ENCODE results near the gene FRS2.
"Not testable (repeated sequence)": the region's sequence is repeated elsewhere in the genome, so short reads cannot be mapped to it uniquely, and the experiment has no call there.

Gene FRS2

DNA sequence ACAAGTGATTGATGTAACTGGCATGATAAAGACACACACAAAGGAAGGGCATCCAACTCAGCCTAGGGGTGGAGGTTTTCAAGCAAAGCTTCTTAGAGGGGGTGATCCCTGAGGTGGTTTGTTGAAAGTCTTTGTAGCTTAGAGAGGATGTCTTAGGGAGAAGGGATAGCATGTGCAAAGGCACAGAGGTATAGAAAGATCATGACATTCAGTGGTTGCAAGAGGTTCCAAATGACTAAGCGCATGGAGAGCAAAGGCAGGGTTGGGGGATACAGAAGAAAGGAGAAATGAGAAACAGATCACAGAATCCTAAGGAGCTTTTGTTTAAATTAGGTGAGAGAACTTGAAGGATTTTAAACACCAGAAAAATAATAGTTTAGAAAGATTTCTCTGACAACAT, 109.9 kb downstream of the FRS2 start:
- no peak for DNase-seq (ENCODE audit: low read depth)

- DNase-seq (ENCODE audit: low read depth) = no peak
These were observed 113.0 kb downstream of the FRS2 start for GRCh38 chr12:69583203-69583602.

DNA sequence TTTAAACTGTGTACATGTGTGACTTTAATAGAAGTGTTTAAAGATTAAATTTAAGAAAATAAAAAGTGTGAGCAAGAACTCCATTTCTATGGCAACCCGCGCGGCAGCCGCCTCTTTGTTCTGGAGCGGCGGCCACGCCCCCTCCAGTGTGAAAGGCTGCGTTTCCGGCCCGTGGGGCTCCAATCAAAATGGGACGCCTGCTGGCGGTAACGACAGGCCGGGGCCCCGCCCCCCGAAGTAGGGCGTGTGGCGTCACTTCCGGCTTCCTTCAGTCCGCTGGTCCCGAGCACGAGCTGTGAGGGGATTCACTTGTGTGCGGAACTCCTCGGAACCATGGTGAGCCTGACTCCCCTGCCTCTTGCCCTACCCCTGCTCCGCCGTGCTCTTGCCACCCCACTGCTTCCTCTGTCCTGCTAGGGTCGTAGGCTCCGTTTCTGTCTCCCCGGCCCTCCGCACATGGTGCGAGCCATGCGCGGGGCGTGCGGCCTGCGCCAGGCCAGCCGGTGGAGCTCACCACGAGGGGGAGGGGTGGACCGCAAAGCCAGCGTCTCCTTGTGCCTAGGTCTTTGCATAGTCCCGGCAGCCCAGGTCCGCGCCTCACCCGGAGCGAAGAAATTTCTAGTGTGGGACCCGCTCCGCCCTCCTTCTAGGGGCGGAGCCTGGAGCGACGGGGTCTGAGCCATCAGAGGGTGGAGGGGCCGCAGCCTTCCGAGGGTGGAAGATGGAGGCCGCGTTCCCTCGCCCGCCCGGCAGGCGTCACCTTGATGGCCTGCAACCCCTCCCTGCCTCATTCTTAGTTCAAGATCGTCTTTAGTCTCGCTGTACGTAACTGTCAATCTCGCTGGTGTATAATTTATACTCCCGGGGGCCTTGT, 115.2 kb downstream of the FRS2 start, which contains the start of gene CCT2:
CCT2 (plus strand) TSS at position 271 of the 874 bp plus-strand sequence; CDS start at position 334, 63 bp downstream.
- DNase-seq (ENCODE audit: low read depth) = peak; percentile 93

DNA sequence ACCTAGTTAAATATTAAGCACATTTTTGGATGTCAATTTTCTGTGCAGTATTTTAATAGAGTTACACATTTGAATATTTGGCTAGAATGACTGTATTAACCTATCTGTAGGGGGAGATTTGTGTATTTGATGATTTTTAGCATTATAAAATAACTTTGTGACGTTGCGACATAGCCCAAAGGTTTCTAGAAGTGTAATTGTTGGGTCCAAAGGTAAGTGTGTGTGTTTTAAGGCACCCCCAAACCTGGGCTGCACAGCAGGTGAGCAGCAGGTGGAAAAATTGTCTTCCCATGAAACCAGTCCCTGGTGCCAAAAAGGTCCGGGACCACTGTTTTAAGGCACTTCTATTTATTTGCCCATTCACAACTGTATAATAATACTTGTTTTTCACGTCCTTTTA, 118.3 kb downstream of the FRS2 start:
- no peak for DNase-seq (ENCODE audit: low read depth)

GRCh38 chr12:69589082-69589481, 118.9 kb downstream of the FRS2 start:
- no peak for DNase-seq (ENCODE audit: low read depth)

DNA sequence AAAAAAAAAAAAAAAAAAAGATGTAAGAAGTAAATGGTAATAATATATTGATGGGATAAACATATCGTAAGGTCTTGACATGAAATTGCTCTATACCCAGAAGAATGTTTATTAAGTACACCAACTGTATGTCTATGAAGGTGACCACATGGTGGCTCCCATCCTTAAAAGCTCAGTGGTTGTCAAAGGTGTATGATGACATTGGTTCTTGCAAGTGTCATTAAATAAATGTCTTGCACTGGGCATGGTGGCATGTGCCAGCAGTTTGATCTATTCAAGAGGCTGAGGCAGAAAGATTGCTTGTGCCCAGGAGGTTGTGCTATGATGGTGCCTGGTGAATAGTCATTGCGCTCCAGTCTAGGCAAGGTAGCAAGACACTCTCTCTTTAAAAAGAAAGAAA, 125.5 kb downstream of the FRS2 start:
- DNase-seq (ENCODE audit: low read depth) = no peak

GRCh38 chr12:69598174-69598753, 128.1 kb downstream of the FRS2 start:
- no peak for DNase-seq (ENCODE audit: low read depth)

- no peak for DNase-seq (ENCODE audit: low read depth)
These were observed 130.6 kb downstream of the FRS2 start for GRCh38 chr12:69600804-69601203.

DNA sequence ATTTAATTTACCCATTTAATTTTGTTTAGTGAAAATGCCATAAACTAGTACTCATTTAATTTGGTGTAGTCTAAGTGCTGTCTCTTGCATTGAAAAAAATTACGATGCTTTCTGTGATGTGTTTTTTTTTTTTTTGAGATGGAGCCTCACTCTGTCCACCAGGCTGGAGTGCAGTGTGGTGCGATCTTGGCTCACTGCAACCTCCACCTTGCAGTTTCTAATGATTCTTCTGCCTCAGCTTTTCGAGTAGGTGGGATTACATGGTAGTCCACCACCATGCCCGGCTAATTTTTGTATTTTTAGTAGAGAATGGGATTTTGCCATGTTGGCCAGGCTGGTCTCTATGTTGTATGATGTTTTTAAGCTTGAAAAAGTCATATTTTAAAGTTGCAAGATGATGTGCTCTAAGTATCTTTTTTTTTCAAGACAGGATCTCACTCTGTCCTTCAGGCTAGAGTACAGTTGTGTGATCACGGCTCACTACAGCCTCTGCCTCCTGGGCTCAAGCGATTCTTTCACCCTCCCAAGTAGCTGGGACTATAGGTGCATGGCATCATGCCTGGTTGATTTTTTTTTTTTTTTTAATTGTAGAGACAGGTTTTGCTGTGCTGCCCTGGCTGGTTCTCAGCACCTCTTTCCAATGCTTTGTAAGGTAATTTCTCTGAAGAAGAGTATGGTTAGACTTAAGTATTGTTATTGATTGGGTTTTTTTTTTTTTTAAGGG, 131.9 kb downstream of the FRS2 start:
- DNase-seq (ENCODE audit: low read depth) = no peak

DNA sequence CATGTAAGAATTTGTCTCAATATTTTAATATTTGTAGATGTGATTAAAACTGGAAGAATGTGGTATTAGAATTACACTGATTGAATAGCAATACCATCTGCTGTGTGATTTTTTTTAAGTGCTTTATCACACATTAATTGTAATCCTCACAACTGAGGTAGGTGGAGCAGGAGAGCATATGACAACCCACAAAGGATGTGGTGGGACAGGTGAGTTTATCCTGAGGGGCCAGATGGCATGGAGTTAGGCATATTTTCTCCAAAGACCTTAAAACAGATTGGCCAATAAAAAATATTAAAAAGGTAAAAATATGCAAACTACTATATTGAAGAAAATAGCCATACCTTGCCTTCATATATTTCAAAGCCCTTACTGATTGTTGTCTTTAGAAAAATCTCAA, 132.8 kb downstream of the FRS2 start:
- DNase-seq (ENCODE audit: low read depth) = no peak

GRCh38 chr12:69603556-69603955, 133.4 kb downstream of the FRS2 start:
- DNase-seq (ENCODE audit: low read depth) = not testable (repeated sequence)

- not testable (repeated sequence) for DNase-seq (ENCODE audit: low read depth)
These were observed 134.1 kb downstream of the FRS2 start for GRCh38 chr12:69604275-69604674.

GRCh38 chr12:69608114-69608513, 137.9 kb downstream of the FRS2 start:
- DNase-seq (ENCODE audit: low read depth) = no peak

DNA sequence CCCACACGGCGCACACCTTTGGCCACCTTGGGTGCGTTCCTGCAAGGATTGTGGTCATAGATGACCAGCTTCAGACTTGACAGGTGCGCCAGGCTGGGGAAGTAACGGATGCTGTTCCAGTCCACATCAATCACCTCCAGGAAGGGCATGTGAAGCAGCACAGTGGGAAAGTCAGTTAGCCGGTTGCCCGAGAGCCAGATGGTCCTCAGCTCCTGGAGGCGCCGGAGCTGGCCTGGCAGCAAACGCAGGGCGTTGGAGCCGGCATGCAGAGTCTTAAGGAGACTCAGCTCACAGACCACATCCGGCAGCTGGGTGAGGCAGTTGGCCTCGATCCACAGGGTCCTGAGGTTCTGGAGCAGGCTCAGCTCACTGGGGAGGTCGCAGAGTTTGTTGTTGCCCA, 139.9 kb downstream of the FRS2 start:
- DNase-seq (ENCODE audit: low read depth) = no peak

- no peak for DNase-seq (ENCODE audit: low read depth)
These were observed 140.5 kb downstream of the FRS2 start, which contains the start of gene LRRC10 for GRCh38 chr12:69610729-69611128. LRRC10 (minus strand) TSS chr12:69610907; CDS start chr12:69610838, 69 bp downstream.

DNA sequence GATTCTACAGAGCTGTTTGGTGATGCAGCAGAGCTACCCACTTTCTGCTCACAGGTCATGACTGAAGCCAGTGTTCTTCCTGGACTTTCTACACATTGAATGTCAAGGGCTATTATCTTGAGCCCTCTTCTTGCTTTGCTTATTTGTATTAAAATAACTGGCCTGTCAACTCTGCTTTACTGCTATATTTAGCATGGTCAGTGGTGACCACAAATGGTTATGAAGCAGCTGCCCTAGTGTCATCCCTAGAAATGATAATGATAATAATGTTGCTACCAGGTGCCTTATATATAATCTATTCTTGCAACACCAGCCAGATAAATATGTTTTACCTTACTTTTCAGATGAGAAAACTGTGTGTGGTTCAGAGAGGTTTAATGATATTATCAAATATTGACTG, 143.2 kb downstream of the FRS2 start:
- DNase-seq (ENCODE audit: low read depth) = no peak

- no peak for DNase-seq (ENCODE audit: low read depth)
These were observed 145.8 kb downstream of the FRS2 start for GRCh38 chr12:69616025-69616424.

- DNase-seq (ENCODE audit: low read depth) = no peak
These were observed 148.9 kb downstream of the FRS2 start for GRCh38 chr12:69619050-69619449.

- no peak for DNase-seq (ENCODE audit: low read depth)
These were observed 149.9 kb downstream of the FRS2 start for GRCh38 chr12:69620077-69620476.

GRCh38 chr12:69620921-69621320, 150.7 kb downstream of the FRS2 start:
- no peak for DNase-seq (ENCODE audit: low read depth)

DNA sequence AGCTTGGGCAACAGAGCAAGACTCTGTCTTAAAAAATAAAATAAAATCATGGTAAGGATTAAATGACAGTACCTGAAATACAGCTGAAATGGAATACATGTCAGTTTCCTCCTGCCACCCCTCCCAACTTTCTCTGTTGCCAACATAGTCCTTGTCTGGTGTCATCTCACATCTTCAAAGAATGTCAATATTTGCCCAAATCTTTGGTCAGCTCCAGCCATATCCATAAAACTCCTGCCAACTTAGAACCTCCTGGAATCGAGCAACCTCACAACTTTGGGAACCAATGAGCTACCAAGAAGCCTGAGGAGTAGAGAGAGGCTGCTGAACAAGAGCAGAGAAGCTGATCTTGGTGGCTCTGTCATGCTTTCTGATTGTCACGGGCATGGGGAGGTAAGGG, 151.4 kb downstream of the FRS2 start:
- DNase-seq (ENCODE audit: low read depth) = no peak

GRCh38 chr12:69623970-69624369, 153.8 kb downstream of the FRS2 start:
- no peak for DNase-seq (ENCODE audit: low read depth)

- no peak for DNase-seq (ENCODE audit: low read depth)
These were observed 157.3 kb downstream of the FRS2 start for GRCh38 chr12:69627501-69627900.

Data from stromal cell of bone marrow (primary cell).